GM12892 (cell line): ENCODE data around the gene GAS6.

Experiments used
- DNase-seq: peaks from one replicate; pipeline ENCODE4 v3.0.0; 2011; ENCODE audit not compliant: insufficient read length
- FAIRE-seq: peaks from 2 replicates; lab custom pipeline; 2011; peaks lifted over from hg19 to GRCh38; lab: Jason Lieb, UNC
- POLR2A ChIP-seq: IDR thresholded peaks from 2 replicates; pipeline ENCODE4 v1.6.1; 2011; ENCODE audit warnings: low read depth, low read length, control low read depth
- POLR2AphosphoS5 ChIP-seq: IDR thresholded peaks from 2 replicates; pipeline ENCODE4 v1.6.1; 2011; ENCODE audit warnings: low read depth, low read length, control low read depth
- TAF1 ChIP-seq: IDR thresholded peaks from 2 replicates; pipeline ENCODE4 v1.6.1; 2011; ENCODE audit warnings: low read depth, mild to moderate bottlenecking, control low read depth, low read length, borderline replicate concordance

Gene GAS6

DNA sequence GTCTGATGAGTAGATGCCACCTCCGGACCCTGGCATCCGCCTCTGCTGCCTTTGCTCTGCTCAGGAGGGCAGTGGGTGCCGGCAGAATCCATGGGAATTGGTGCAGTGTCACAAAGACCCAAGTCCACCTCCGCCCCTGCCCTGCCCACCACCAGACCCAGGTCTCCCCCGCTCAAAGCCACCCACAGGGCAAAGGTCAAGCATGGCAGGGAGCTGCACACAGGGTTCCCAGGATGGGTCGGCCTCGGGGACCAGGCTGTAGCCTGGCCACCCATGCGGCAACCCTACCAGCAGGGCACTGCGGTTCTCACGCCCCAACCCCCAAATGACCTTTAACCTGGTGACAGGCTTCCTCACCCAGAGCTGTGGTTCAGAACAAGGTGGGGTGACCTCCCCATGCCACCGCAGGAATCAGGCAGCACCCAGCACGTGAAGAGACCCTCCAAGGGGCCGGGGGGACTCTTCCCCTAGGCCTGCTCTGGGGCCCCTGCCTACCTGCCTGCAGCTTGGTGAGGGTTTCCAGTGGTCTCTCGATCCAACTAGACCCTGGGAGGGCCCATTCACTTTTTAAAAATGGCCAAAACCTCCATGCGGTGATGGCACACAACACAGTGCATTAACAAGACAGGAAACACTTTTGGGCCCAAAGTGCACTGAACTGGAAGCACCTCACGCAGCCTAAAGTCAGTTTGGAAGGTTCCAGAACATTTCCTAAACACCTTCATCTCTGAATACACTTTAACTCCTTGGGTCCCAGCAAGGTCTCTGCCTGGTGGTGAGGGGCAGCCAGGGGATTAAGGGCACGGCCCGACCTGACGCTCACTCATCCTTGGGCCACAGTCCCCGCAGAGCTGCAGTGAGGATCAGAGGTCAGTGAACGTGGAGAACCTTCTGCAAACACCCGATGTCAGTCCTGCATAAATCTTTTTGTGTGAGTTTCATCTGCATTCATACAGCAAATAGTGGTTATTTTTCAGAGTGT is 11.0 kb downstream of the GAS6 start:
- FAIRE-seq (no peak), DNase-seq (peak; percentile 9)
- TF ChIP-seq TAF1 (no peak), POLR2A (no peak), POLR2AphosphoS5 (no peak)

DNA sequence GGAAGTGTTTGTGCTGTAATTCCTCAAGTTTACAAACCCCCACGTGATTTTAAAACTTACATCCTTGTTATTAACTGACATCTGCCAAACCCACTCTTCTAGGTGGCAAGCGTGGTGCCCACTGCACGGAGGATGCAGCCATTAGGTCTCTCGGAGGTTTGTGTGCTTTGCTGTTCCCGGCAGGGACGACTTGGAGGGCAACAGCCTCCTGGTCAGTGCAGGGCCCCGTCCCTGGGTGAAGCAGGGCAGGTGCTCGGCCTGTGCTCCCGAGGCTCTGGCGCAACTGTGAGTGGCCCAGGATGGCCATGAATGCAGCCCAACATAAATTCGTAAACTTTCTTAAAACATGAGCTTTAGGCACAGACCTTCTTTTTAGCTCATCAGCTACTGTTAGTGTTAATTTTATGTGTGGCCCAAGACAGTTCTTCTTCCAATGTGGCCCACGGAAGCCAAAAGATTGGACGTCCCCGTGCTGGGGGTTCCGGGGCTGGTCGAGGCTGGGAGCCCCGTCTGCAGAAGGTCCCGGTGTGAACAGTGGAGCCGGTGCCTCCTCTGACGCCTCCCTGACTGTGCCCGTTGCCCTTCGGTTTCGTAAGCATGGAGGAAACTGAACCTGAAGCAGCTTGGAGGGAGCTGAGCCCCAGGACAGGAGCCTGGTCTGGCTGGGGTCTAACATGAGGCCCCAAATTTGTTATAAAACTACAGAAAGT is 11.9 kb downstream of the GAS6 start:
- no peak for TF ChIP-seq POLR2A
- TF ChIP-seq POLR2AphosphoS5, result no peak
- TF ChIP-seq TAF1, result no peak
- FAIRE-seq (no peak), DNase-seq (peak; percentile 9)

- no peak for DNase-seq
- no peak for FAIRE-seq
- TF ChIP-seq POLR2A (no peak), POLR2AphosphoS5 (no peak), TAF1 (no peak)
Measured at GRCh38 chr13:113851480-113851803, 12.4 kb downstream of the GAS6 start.

GRCh38 chr13:113850722-113851479 is 13.0 kb downstream of the GAS6 start:
- DNase-seq, result no peak
- no peak for FAIRE-seq
- TF ChIP-seq POLR2AphosphoS5, result no peak
- no peak for TF ChIP-seq TAF1
- no peak for TF ChIP-seq POLR2A

- DNase-seq, result peak; percentile 1
- TF ChIP-seq POLR2A, result no peak
- no peak for TF ChIP-seq POLR2AphosphoS5
- TF ChIP-seq TAF1, result no peak
- no peak for FAIRE-seq
Measured at GRCh38 chr13:113849981-113850721, 13.7 kb downstream of the GAS6 start.

GRCh38 chr13:113849546-113849945 is 14.3 kb downstream of the GAS6 start:
- FAIRE-seq, result no peak
- DNase-seq, result no peak
- TF ChIP-seq TAF1 (no peak), POLR2A (no peak), POLR2AphosphoS5 (no peak)

GRCh38 chr13:113848431-113849260 is 15.2 kb downstream of the GAS6 start:
- no peak for FAIRE-seq
- TF ChIP-seq POLR2A, result no peak
- peak; percentile 1 for DNase-seq

DNA sequence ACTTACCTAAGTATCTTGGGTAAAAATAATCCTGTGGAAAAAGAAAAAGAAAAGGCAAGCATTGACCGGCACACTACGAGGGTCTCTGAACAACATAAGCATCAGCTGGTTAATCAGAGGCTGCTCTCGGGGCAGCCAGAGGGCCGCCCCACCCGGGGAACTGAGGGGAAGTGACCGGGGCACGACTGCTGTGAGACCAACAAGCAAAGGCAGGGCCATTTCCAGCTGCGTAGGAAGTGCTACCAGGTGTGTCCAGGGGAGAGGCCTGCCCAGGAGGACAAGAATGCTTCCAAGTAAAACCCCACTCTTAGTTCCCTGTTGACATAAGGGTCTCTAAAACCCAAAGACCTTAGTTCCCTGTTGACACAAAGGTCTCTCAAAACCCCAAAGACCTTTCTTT is 15.9 kb downstream of the GAS6 start:
- no peak for FAIRE-seq
- TF ChIP-seq POLR2AphosphoS5 (no peak), POLR2A (no peak), TAF1 (no peak)

DNA sequence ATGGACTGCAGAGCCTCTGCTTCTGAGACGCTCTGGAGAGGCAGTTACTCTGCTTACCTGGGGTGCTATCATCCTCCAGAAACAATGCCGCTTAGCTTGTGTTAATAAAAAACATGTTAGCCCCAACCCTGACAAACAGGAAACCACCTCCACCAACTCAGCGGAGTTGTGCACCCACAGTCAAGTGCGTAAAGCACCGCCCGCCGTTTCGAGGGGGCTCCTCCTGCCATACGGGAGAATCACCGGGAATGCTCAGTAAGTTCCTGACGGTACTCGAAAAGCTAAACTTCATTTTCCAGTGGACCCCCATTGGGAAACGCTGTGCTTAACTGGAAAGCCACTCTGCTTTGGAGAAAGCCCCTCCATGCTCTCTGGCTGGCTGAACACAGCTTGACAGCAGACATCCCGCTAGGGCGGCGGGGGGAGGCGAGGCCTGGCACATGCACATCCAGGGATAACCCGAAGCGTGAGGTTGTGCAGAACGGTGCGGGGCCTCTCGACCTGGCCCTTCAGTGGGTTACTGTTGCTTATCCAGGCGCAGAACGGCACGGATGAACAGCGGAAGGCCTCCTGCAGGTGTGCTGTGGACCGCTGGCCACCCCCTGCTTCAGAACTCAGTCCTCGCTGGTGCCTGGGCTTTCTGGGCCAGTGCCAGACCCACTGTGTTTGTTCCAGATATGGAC is 17.1 kb downstream of the GAS6 start:
- DNase-seq (no peak), FAIRE-seq (no peak)
- TF ChIP-seq TAF1, result no peak
- no peak for TF ChIP-seq POLR2A
- no peak for TF ChIP-seq POLR2AphosphoS5

More for the DNA sequence above, 15.9 kb downstream of the GAS6 start:
- peak; percentile 2 for DNase-seq
